Thyroid gland (tissue), 4 donors: ENCODE results near the gene ITGAD.

Source experiments
- CTCF ChIP-seq, 6 experiments: fragments of 200-600 bp in 3 of 6; fragments of 450-650 bp in 3 of 6; sonication (generic) in 3 of 6; IDR thresholded peaks; one replicate each; pipeline ENCODE4 v1.5.1; 2016 to 2019; ENCODE audit warnings: antibody characterized with exemption in 6 of 6, mild to moderate bottlenecking in 2 of 6, inconsistent platforms in 1 of 6, moderate library complexity in 1 of 6
- POLR2A ChIP-seq, 2 donors: fragments of 450-650 bp; IDR thresholded peaks; one replicate each; pipeline ENCODE4 v1.6.1; 2017; ENCODE audit warnings: antibody characterized with exemption in 2 of 2, mild to moderate bottlenecking in 2 of 2, moderate library complexity in 1 of 2

GRCh38 chr16:31430380-31431052, 37.4 kb downstream of the ITGAD start:
- TF ChIP-seq POLR2A (IDR thresholded peaks at IDR 0.05) (no peak), CTCF (IDR thresholded peaks at IDR 0.05) (no peak)
